Measurements from ENCODE around the gene TMEM14B.

Gene TMEM14B

DNA sequence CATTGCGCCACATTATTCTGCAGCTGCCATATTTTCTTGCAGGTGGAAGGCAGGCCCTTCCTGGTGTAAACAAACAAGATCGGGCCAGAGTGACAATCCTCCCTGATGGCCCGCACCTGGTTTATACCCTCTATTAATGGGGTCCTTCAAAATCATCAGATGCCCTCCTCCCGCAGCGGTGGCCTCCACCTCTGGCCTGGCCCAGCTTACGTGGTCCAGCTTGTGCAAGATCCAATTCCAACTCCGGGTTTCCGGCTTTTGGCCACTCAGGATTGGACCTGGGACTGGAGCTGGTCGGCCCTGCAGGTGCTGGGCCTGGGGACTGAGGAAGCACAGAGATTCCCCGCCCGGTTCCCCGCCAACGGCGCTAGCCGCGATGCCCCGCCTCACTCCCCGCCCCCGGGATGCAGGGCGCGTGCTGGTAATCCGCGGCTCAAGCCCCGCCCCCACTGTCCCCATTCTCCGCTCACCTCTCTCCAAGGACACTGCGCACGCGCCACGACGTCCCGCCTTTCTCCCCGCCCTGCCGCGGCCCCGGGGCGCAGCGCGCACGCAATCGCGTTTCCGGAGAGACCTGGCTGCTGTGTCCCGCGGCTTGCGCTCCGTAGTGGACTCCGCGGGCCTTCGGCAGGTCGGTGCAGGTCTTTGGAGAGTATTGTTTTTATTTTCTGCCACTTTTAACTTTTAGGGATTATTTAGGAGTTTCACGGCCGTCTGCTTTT is at the start of gene TMEM14B:
TMEM14B (plus strand) TSS at position 555 of the 722 bp plus-strand sequence. CDS start 1,441 bp downstream, outside the sequence.
- TF ChIP-seq, protein P1, sequence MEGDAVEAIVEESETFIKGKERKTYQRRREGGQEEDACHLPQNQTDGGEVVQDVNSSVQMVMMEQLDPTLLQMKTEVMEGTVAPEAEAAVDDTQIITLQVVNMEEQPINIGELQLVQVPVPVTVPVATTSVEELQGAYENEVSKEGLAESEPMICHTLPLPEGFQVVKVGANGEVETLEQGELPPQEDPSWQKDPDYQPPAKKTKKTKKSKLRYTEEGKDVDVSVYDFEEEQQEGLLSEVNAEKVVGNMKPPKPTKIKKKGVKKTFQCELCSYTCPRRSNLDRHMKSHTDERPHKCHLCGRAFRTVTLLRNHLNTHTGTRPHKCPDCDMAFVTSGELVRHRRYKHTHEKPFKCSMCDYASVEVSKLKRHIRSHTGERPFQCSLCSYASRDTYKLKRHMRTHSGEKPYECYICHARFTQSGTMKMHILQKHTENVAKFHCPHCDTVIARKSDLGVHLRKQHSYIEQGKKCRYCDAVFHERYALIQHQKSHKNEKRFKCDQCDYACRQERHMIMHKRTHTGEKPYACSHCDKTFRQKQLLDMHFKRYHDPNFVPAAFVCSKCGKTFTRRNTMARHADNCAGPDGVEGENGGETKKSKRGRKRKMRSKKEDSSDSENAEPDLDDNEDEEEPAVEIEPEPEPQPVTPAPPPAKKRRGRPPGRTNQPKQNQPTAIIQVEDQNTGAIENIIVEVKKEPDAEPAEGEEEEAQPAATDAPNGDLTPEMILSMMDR (IDR thresholded peaks at IDR 0.05) = no peak

DNA sequence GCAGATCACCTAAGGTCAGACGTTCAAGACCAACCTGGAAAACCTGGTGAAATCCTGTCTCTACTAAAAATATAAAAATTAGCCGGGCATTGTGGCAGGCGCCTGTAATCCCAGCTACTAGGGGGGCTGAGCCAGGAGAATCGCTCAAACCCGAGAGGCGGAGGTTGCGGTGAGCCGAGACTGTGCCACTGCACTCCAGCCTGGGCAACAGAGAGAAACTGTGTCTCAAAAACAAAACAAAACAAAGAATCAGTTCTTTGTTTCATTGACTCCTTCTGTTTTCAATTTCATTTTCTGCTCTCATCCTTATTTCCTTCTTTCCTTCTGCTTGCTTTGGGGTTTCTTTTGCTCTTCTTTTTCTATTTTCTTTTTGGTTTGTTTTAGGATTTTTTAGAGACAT is 33.6 kb upstream of the TMEM14B start:
- TF ChIP-seq, protein P1 (IDR thresholded peaks at IDR 0.05) = no peak

DNA sequence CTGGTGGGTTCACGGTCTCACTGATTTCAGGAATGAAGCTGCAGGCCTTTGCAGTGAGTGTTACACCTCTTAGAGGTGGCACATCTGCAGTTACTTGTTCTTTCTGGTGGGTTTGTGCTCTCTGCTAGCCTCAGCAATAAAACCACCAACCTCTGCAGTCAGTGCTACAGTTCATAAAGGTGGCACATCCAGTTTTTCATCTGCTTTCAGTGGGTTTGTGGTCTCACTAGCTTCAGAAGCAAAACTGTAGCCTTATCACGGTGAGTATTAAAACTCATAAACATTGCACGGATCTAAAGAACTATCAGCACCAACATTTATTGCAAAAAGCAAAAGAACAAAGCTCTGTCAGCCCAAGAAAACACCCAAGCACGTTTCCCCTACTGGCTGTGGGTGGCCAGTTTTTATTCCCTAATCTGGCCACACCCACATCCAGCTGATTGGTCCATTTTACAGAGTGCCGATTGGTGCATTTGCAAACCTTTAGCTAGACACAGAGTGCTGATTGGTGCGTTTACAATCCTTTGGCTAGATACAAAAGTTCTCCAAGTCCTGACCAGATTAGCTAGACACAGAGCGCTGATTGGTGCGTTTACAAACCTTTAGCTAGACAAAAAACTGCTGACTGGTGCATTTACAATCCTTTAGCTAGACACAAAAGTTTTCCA is 28.2 kb upstream of the TMEM14B start:
- TF ChIP-seq, protein P1 (IDR thresholded peaks at IDR 0.05) = no peak

DNA sequence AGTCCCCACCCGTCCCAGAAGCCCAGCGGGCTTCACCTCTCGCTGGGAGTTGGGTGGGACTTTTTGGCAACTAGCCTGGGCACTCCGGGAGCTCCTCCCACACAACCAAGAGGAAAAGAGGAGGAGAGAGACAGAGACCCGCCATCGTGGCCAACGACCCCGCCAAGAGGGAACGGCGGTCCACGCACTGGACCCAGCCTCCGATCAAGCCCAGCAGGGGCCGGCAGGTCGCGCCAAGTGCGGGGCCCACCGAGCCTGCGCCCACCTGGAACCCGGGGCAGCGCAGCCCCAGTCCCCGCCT is 27.7 kb upstream of the TMEM14B start:
- TF ChIP-seq, protein P1 (IDR thresholded peaks at IDR 0.05) = no peak

DNA sequence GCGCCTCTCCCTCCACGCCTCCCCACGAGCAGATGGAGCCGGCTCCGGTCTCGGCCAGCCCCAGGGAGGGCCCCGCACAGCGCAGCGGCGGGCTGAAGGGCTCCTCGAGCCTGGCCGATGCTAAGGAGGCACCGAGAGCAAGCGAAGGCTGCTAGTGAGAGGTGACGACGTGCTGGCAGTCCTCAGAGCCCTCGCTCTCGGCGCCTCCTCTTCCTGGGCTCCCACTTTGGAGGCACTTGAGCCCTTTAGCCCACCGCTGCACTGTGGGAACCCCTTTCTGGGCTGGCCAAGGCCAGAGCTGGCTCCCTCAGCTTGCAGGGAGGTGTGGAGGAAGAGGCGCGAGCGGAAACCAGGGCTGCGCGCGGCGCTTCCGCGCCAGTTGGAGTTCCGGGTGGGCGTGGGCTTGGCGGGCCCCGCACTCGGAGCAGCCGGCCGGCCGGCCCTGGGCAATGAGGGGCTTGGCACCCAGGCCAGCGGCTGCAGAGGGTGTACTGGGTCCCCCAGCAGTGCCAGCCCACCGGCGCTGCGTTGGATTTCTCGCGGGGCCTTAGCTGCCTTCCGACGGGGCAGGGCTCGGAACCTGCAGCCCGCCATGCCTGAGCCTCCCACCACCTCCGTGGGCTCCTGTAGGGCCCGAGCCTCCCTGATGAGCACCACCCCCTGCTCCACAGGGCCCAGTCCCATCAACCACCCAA is 27.2 kb upstream of the TMEM14B start:
- TF ChIP-seq, protein P1 (IDR thresholded peaks at IDR 0.05) = no peak

DNA sequence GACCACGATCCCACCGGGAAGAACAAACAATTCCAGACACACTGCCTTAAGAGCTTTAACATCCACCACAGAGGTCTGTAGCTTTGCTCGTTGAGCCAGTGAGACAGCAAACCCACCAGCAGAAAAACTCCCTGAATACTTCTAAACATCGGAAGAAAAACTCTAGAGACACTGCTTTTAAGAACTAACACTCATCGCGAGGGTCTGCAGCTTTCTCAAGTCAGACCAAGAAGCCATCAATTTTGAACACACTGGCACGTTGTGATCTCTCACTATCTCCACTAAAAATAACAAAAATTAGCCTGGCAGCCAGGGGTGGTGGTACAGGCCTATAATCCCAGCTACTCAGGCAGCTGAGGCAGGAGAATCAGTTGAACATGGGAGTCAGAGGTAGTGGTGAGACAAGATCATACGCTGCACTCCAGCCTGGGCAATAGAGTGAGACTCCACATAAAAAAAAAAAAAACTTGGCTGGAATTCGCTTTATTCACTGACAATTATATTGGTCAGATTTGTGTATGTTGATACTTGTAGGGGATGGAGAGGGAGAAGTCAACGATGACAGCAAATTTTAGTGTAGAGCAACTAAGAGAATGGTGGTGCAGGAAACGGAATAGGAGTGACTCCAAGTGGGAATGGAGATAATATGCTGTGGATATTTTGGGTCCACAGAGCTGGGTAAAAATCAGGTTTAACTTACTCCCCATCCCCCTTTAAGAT is 25.6 kb upstream of the TMEM14B start:
- TF ChIP-seq, protein P1 (IDR thresholded peaks at IDR 0.05) = no peak

DNA sequence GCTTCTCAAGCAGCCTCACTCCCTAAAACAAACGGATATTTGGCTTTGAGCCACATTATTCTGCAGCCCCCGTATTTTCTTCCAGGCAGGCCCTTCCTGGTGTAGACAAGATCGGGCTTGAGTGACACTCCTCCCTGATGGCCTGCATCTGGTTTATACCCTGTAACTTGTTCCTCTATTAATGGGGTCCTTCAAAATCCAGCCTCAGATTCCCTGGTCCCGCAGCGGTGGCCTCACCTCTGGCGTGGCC is 25.1 kb upstream of the TMEM14B start:
- TF ChIP-seq, protein P1 (IDR thresholded peaks at IDR 0.05) = no peak
